Ovary (tissue), 9 donors: ENCODE measurements around the gene BPI. TPM values are rescaled to one million over a fixed set of nuclear protein-coding genes. Genes with fewer than 3 reads are reported as not detected.

Experiments used
- DNase-seq, 5 donors: peaks; one replicate each; pipeline ENCODE4 v3.0.0-alpha.2; 2019 to 2020
- H3K27ac ChIP-seq, 2 donors: fragments of 200-600 bp; one replicate each; pipeline versions ENCODE4 v1.5.1 to v1.8.0; 2019 to 2022
- H3K27me3 ChIP-seq: fragments of 200-600 bp; one replicate; pipeline ENCODE4 v1.8.0; 2022
- H3K36me3 ChIP-seq: fragments of 200-600 bp; sonication (generic); one replicate; pipeline ENCODE4 v1.5.1; 2019
- H3K4me1 ChIP-seq: one replicate; pipeline ENCODE4 v1.8.1; 2013; ENCODE audit warnings: mild to moderate bottlenecking, moderate library complexity; ENCODE audit not compliant: insufficient read depth
- H3K4me3 ChIP-seq: fragments of 200-600 bp; sonication (generic); one replicate; pipeline ENCODE4 v1.5.1; 2017
- H3K9me3 ChIP-seq, 2 donors: fragments of 200-600 bp in 1 of 2; sonication (generic) in 1 of 2; one replicate each; pipeline versions ENCODE4 v1.5.1 to v1.8.1; 2013 to 2019; ENCODE audit warnings: mild to moderate bottlenecking in 1 of 2, moderate library complexity in 1 of 2
- EP300 ChIP-seq: sonication (generic); formaldehyde crosslinking; IDR thresholded peaks from one replicate; pipeline ENCODE4 v1.6.1; 2017; ENCODE audit warnings: antibody characterized with exemption
- POLR2A ChIP-seq: fragments of 450-650 bp; IDR thresholded peaks from one replicate; pipeline ENCODE4 v1.6.1; 2017; ENCODE audit warnings: antibody characterized with exemption, mild to moderate bottlenecking, moderate library complexity
- WGBS, 3 donors: extraction: QIAGEN DNeasy Blood & Tissue Kit in 1 of 3; methylation state at CpG; one replicate each; pipeline versions ENCODE4 v1.1.5 to v1.1.7; 2013 to 2017; 5-methylcytosine and 5-hydroxymethylcytosine counted together
- intact Hi-C, 4 donors: fragments of 100-400 bp; cut with DNase I; formaldehyde crosslinking; loops; one replicate each; pipeline versions ENCODE4 v1.11.0 to v1.15.1; 2022 to 2023
- polyA plus RNA-seq, 2 donors: library from polyadenylated mRNA; stranded (reverse); fragments of 200-250 nt in 1 of 2; fragments of 350-450 nt in 1 of 2; fragmentation: Illumina TruSeq in 1 of 2; extraction: RNeasy Lipid Tissue Mini Kit (QIAGEN cat#74804) in 1 of 2; gene quantifications; one replicate each; pipeline ENCODE4 v1.2.3, GENCODE V29; 2013 to 2014
- total RNA-seq, 7 donors: library from RNA; depleted of rRNA in 2 of 7; stranded (reverse); fragments of >200 nt in 2 of 7; fragmentation: NEBNext Ultra II Directional in 3 of 7; extraction: Animal tissue kit (Norgen Biotek cat#: 25700) in 3 of 7; gene quantifications; one replicate each; pipeline versions ENCODE4 v1.1.0 to v1.2.4, GENCODE V29; 2016 to 2023
- TF ChIP-seq, protein P1 (sequence below), 3 donors: fragments of 450-650 bp in 2 of 3; fragments of 200-600 bp in 1 of 3; IDR thresholded peaks; one replicate each; pipeline versions ENCODE4 v1.5.1 to v1.8.0; 2016 to 2022; ENCODE audit warnings: antibody characterized with exemption in 3 of 3, mild to moderate bottlenecking in 1 of 3
- donor health status: DM: no; HTN: no; CAD: no; lungs with moderate emphysema.
- donor health status: DM: no; HTN: no; CAD: no.
- donor health status: Bipolar disorder and iron deficiency.
- donor health status: DM: yes; HTN: yes; CAD: no.
- donor health status: DM: no; HTN: no; CAD: no.
- donor health status: DM: yes; HTN: yes; CAD: no.

BPI gene
- total and polyA plus RNA-seq, 9 donors = 0.43 to 2.9 (median 1.1) TPM; not detected in 1

DNA sequence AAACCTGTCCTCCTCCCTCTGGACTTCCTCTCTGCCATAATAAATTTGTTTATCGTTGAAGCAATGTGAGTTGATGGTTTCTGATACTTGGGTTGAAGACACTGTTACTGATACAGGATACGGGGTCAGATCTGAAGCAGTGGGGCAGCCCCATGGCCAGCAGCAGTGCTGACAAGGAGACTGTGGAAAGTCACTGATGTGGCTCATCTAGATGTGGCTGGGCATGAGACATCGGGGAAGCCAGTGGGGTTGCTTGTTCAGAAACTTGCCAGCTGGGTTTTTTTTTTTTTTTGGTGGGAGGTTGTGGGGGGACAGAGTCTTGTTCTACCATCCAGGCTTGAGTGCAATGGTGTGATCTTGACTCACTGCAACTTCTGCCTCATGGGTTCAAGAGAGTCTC, 2.6 kb upstream of the BPI start:
- Histone ChIP-seq H3K4me3 (no peak overlapping the region), H3K27ac (no peak overlapping the region), H3K36me3 (no peaks in the 10 kb centered on the region), H3K9me3 (no peaks in the 10 kb centered on the region), H3K4me1 (peaks cover 8% of the 10 kb centered on the region), H3K27me3 (no peaks in the 10 kb centered on the region)
- intact Hi-C loops = loop anchor here in 2 of 4 donors (5.0 to 10.0 kb wide), 2 partner anchors 57 to 74 kb away; no protein-coding TSS in a partner anchor
- WGBS, 3 donors = 94 to 97% (median 95%) methylated on average over 3 of the region's 3 CpGs
- DNase-seq = no peak
- TF ChIP-seq, protein P1, sequence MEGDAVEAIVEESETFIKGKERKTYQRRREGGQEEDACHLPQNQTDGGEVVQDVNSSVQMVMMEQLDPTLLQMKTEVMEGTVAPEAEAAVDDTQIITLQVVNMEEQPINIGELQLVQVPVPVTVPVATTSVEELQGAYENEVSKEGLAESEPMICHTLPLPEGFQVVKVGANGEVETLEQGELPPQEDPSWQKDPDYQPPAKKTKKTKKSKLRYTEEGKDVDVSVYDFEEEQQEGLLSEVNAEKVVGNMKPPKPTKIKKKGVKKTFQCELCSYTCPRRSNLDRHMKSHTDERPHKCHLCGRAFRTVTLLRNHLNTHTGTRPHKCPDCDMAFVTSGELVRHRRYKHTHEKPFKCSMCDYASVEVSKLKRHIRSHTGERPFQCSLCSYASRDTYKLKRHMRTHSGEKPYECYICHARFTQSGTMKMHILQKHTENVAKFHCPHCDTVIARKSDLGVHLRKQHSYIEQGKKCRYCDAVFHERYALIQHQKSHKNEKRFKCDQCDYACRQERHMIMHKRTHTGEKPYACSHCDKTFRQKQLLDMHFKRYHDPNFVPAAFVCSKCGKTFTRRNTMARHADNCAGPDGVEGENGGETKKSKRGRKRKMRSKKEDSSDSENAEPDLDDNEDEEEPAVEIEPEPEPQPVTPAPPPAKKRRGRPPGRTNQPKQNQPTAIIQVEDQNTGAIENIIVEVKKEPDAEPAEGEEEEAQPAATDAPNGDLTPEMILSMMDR (IDR thresholded peaks at IDR 0.05) = no peak
- TF ChIP-seq EP300 (no peak), POLR2A (no peak)

DNA sequence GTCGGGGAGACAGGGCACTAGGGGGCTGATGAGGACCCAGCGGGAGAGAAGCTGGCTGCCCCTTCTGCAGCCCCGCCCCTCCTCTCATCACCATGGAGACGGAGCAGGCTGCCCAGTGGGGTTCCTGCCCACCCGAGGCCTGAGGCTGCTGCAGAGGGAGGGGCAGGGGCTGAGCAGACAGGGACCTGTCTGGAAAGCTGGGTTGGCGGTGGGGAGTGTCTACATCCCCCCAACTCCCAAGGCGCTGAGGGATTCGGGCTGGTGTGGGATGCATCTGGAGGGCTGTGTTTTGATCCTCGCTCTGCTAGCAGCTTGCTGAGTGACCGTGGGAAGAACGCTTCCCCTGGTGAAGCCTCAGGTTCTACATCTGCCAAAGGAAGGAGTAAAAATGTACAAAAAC, 1.2 kb upstream of the BPI start:
- DNase-seq = peak in 1 of 5 donors; percentile 54
- TF ChIP-seq POLR2A (no peak), EP300 (no peak)
- TF ChIP-seq, protein P1 (IDR thresholded peaks at IDR 0.05) = no peak
- H3K9me3 ChIP-seq = no peaks in the 10 kb centered on the region
- H3K27me3 ChIP-seq = no peaks in the 10 kb centered on the region
- H3K27ac ChIP-seq = no peak overlapping the region
- H3K4me3 ChIP-seq = no peak overlapping the region
- intact Hi-C loops = loop anchor here in 2 of 4 donors (5.0 to 10.0 kb wide), 2 partner anchors 58 to 75 kb away; no protein-coding TSS in a partner anchor
- peaks cover 8% of the 10 kb centered on the region for H3K4me1 ChIP-seq
- no peaks in the 10 kb centered on the region for H3K36me3 ChIP-seq
- WGBS, 3 donors = 8 to 11% (median 10%) methylated on average over 11 of the region's 11 CpGs

DNA sequence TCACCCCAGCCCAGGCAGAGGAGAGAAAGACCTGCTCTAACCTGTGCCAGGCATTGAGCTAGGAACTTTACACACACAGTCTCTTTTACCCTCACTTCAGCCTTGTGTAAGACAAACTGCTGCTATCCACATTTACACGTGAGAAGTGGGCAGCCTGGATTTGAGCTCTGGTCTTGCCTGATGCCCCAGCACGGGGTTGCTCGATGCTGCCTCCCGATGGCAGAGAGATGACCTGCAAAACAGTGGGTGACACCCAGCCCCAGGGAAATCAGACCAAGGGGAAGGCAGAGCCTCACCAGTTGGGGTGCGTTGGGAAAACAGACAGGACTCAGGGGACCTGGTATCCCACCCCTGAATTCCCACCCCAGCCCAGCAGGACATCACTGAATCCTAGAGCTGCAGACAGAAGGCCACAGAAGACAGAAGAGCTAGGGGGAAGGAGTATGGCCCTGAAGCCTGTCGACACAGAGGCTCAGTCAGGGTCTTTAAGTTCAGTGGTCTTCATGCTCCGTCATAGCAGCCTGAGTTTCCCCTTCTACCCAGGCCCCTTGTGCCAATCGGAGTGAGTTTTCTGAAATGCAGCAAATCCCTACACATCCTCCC, 990 bp downstream of the BPI start:
- H3K27me3 ChIP-seq = no peaks in the 10 kb centered on the region
- H3K4me1 ChIP-seq = peaks cover under 1% of the 10 kb centered on the region
- H3K4me3 ChIP-seq = no peak overlapping the region
- no peaks in the 10 kb centered on the region for H3K9me3 ChIP-seq
- TF ChIP-seq EP300 (no peak), POLR2A (no peak)
- TF ChIP-seq, protein P1 (IDR thresholded peaks at IDR 0.05) = no peak
- intact Hi-C loops = loop anchor here in 2 of 4 donors (5.0 to 10.0 kb wide), 2 partner anchors 60 to 78 kb away; no protein-coding TSS in a partner anchor
- DNase-seq = peak in 1 of 5 donors; percentile 49
- WGBS, 3 donors = 72 to 76% (median 76%) methylated on average over 8 of the region's 8 CpGs
- H3K27ac ChIP-seq = no peak overlapping the region
- no peaks in the 10 kb centered on the region for H3K36me3 ChIP-seq

DNA sequence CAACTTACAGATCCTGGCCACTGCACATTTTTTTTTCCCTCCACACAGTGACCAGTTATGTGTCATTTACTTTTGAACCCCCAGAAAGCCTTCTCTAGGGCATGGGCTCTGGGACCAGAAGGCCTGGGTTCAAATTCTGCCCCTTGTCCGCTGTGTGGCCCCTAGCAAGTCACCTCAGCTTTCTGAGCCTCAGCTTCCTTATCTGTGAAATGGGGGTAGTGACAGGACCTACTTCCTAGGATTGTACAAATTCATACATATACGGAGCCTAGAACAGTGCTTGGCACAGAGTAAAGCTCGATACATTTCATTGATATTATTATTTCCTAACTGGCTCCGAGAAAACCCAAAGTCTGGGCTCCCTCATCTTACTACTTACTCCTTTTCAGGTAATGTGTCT, 1.6 kb downstream of the BPI start:
- H3K27ac ChIP-seq = no peak overlapping the region
- H3K9me3 ChIP-seq = no peaks in the 10 kb centered on the region
- no peaks in the 10 kb centered on the region for H3K36me3 ChIP-seq
- WGBS, 3 donors = 92 to 94% (median 93%) methylated on average over 4 of the region's 4 CpGs
- no peaks in the 10 kb centered on the region for H3K4me1 ChIP-seq
- intact Hi-C loops = loop anchor here in 1 of 4 donors (10.0 kb wide), 1 partner anchor 61 kb away; no protein-coding TSS in a partner anchor
- TF ChIP-seq, protein P1 (IDR thresholded peaks at IDR 0.05) = no peak
- TF ChIP-seq EP300 (no peak), POLR2A (no peak)
- DNase-seq = no peak
- no peaks in the 10 kb centered on the region for H3K27me3 ChIP-seq
- no peak overlapping the region for H3K4me3 ChIP-seq
